Astrocyte of the cerebellum (primary cell): ENCODE data around the gene DNPEP.

Experiments
- DNase-seq: peaks from one replicate; pipeline ENCODE4 v3.0.0-alpha.2; 2011; ENCODE audit warnings: low read depth
- H3K4me3 ChIP-seq: 2 replicates; pipeline ENCODE4 v1.5.1; 2011; ENCODE audit warnings: mild to moderate bottlenecking, low read depth, low read length, moderate library complexity
- CTCF ChIP-seq: IDR thresholded peaks from 2 replicates; pipeline ENCODE4 v1.5.1; 2012; ENCODE audit warnings: low read length, low read depth, moderate library complexity, mild to moderate bottlenecking; ENCODE audit errors: missing control alignments
- in situ Hi-C: cut with HindIII; loops from 2 replicates; pipeline ENCODE4 v1.10.0; 2017; ENCODE audit warnings: low sequenced_read_pairs

The DNPEP gene

GRCh38 chr2:219369447-219369861 is 18.3 kb downstream of the DNPEP start:
- DNase-seq: peak; percentile 13
- H3K4me3 ChIP-seq: no peak overlapping the region
- in situ Hi-C loops: loop anchor here (10.0 kb wide), 1 partner anchor 125 kb away; the partner anchor contains the start of genes GLB1L and STK16
- TF ChIP-seq CTCF: no peak

- TF ChIP-seq CTCF: no peak
- peak; percentile 59 for DNase-seq
- in situ Hi-C loops: loop anchor here (10.0 kb wide), 1 partner anchor 124 kb away; the partner anchor contains the start of genes GLB1L and STK16
- no peak overlapping the region for H3K4me3 ChIP-seq
Observed at GRCh38 chr2:219368690-219369191, 19.0 kb downstream of the DNPEP start.

- in situ Hi-C loops: loop anchor here (10.0 kb wide), 1 partner anchor 118 kb away; the partner anchor contains the start of genes GLB1L and STK16
- TF ChIP-seq CTCF: no peak
- H3K4me3 ChIP-seq: no peak overlapping the region
- DNase-seq: peak; percentile 92
Observed at GRCh38 chr2:219362524-219363164, 25.1 kb downstream of the DNPEP start.

- DNase-seq: no peak
- H3K4me3 ChIP-seq: no peak overlapping the region
- no peak for TF ChIP-seq CTCF
- in situ Hi-C loops: loop anchor here (10.0 kb wide), 1 partner anchor 117 kb away; the partner anchor contains the start of genes GLB1L and STK16
Observed at GRCh38 chr2:219362072-219362471, 25.6 kb downstream of the DNPEP start.

GRCh38 chr2:219358170-219359075 is 29.3 kb downstream of the DNPEP start:
- in situ Hi-C loops: no loop called here
- H3K4me3 ChIP-seq: no peak overlapping the region
- no peak for DNase-seq
- no peak for TF ChIP-seq CTCF

GRCh38 chr2:219356834-219357233 is 30.9 kb downstream of the DNPEP start:
- no peak overlapping the region for H3K4me3 ChIP-seq
- no peak for TF ChIP-seq CTCF
- in situ Hi-C loops: no loop called here
- no peak for DNase-seq
